ENCODE data around the gene MARF1.
"Not testable (repeated sequence)": the region's sequence is repeated elsewhere in the genome, so short reads cannot be mapped to it uniquely, and the experiment has no call there.

Gene MARF1

GRCh38 chr16:15643048-15643945 lies at the start of gene MARF1:
MARF1 (minus strand) TSS chr16:15643154; CDS start chr16:15639233, 3,921 bp downstream.
- peak; percentile 40 for DNase-seq

- DNase-seq, result not testable (repeated sequence)
Measured at GRCh38 chr16:15692508-15692907, 49.6 kb upstream of the MARF1 start.

GRCh38 chr16:15691046-15691445 lies 48.1 kb upstream of the MARF1 start:
- DNase-seq, result no peak

GRCh38 chr16:15690296-15690695 lies 47.3 kb upstream of the MARF1 start:
- DNase-seq, result no peak

GRCh38 chr16:15689290-15689689 lies 46.3 kb upstream of the MARF1 start:
- DNase-seq, result no peak

- no peak for DNase-seq
Measured at GRCh38 chr16:15686287-15686686, 43.3 kb upstream of the MARF1 start.

- DNase-seq, result no peak
Measured at GRCh38 chr16:15682105-15682570, 39.2 kb upstream of the MARF1 start.

- DNase-seq, result no peak
Measured at GRCh38 chr16:15677447-15677846, 34.5 kb upstream of the MARF1 start.

- no peak for DNase-seq
Measured at GRCh38 chr16:15676506-15676905, 33.6 kb upstream of the MARF1 start.

GRCh38 chr16:15674571-15674970 lies 31.6 kb upstream of the MARF1 start:
- DNase-seq, result no peak

- peak; percentile 72 for DNase-seq
Measured at GRCh38 chr16:15672514-15673167, 29.7 kb upstream of the MARF1 start.

- not testable (repeated sequence) for DNase-seq
Measured at GRCh38 chr16:15672127-15672513, 29.2 kb upstream of the MARF1 start.

GRCh38 chr16:15671530-15672117 lies 28.7 kb upstream of the MARF1 start:
- no peak for DNase-seq

GRCh38 chr16:15667091-15667742 lies 24.3 kb upstream of the MARF1 start:
- no peak for DNase-seq

- no peak for DNase-seq
Measured at GRCh38 chr16:15665107-15665506, 22.2 kb upstream of the MARF1 start.

GRCh38 chr16:15660203-15660601 lies 17.2 kb upstream of the MARF1 start:
- DNase-seq, result no peak

GRCh38 chr16:15658556-15658955 lies 15.6 kb upstream of the MARF1 start:
- DNase-seq, result no peak

- no peak for DNase-seq
Measured at GRCh38 chr16:15658149-15658548, 15.2 kb upstream of the MARF1 start.

- DNase-seq, result not testable (repeated sequence)
Measured at GRCh38 chr16:15655561-15655960, 12.6 kb upstream of the MARF1 start.

GRCh38 chr16:15654591-15654990 lies 11.6 kb upstream of the MARF1 start:
- no peak for DNase-seq

- DNase-seq, result no peak
Measured at GRCh38 chr16:15653227-15653626, 10.3 kb upstream of the MARF1 start.

GRCh38 chr16:15652293-15653001 lies 9.5 kb upstream of the MARF1 start:
- DNase-seq, result no peak

Data from SHP77 treated with DMSO at 0.1 percent for 48 hours (cell line).